GM19328 (cell line): ENCODE data around the gene ASF1B.

Experiments used
- ATAC-seq: cut with Tn5 transposase; IDR thresholded peaks from one replicate; pipeline ENCODE4 v1.9.1; 2021; ENCODE audit warnings: mild to moderate bottlenecking, moderate library complexity; ENCODE audit not compliant: unreplicated experiment

ASF1B gene

GRCh38 chr19:14111486-14111885 lies 24.9 kb downstream of the ASF1B start:
- no peak for ATAC-seq

- ATAC-seq: no peak
These were observed 25.7 kb downstream of the ASF1B start for GRCh38 chr19:14110650-14111049.

- no peak for ATAC-seq
These were observed 28.6 kb downstream of the ASF1B start for GRCh38 chr19:14107581-14108461.

- ATAC-seq: no peak
These were observed 29.5 kb downstream of the ASF1B start for GRCh38 chr19:14106840-14107239.

GRCh38 chr19:14105680-14106079 lies 30.7 kb downstream of the ASF1B start:
- no peak for ATAC-seq

GRCh38 chr19:14103310-14103709 lies 33.1 kb downstream of the ASF1B start:
- no peak for ATAC-seq

GRCh38 chr19:14102756-14103155 lies 33.6 kb downstream of the ASF1B start:
- ATAC-seq: no peak

- no peak for ATAC-seq
These were observed 34.2 kb downstream of the ASF1B start for GRCh38 chr19:14102102-14102696.

- no peak for ATAC-seq
These were observed 35.3 kb downstream of the ASF1B start for GRCh38 chr19:14101003-14101545.

- ATAC-seq: no peak
These were observed 38.7 kb downstream of the ASF1B start for GRCh38 chr19:14097532-14098151.

GRCh38 chr19:14096272-14096992 lies 40.0 kb downstream of the ASF1B start:
- ATAC-seq: no peak

GRCh38 chr19:14094854-14095253 lies 41.5 kb downstream of the ASF1B start:
- ATAC-seq: no peak

- no peak for ATAC-seq
These were observed 43.1 kb downstream of the ASF1B start for GRCh38 chr19:14093117-14093823.

- ATAC-seq: no peak
These were observed 44.5 kb downstream of the ASF1B start for GRCh38 chr19:14091813-14092462.

GRCh38 chr19:14091081-14091812 lies 45.1 kb downstream of the ASF1B start:
- ATAC-seq: peak; percentile 63

GRCh38 chr19:14090509-14091080 lies 45.8 kb downstream of the ASF1B start, which contains the start of gene SAMD1:
Gene SAMD1, minus strand, starts transcription at chr19:14090751.
- peak; percentile 36 for ATAC-seq

- no peak for ATAC-seq
These were observed 46.5 kb downstream of the ASF1B start for GRCh38 chr19:14089662-14090508.

GRCh38 chr19:14089412-14089661 lies 47.1 kb downstream of the ASF1B start:
- ATAC-seq: no peak
